MM.1S (cell line): ENCODE measurements around the gene P2RX2.
"Not testable (repeated sequence)": the region's sequence is repeated elsewhere in the genome, so short reads cannot be mapped to it uniquely, and the experiment has no call there.

ENCODE experiments used
- EZH2 ChIP-seq: fragments of 300-600 bp; sonication (generic); optimal IDR thresholded peaks from 2 replicates; pipeline ENCODE3; 2017; ENCODE audit warnings: low read depth, mild to moderate bottlenecking, antibody characterized with exemption, low read length, mixed read lengths
- EZH2phosphoT487 ChIP-seq: fragments of 300-600 bp; sonication (generic); IDR thresholded peaks from 2 replicates; pipeline ENCODE4 v1.6.1; 2018; ENCODE audit warnings: antibody characterized with exemption, low read length
- TF ChIP-seq, protein P1 (sequence below): fragments of 300-600 bp; sonication (generic); IDR thresholded peaks from 2 replicates; pipeline ENCODE4 v1.5.1; 2016; ENCODE audit warnings: antibody characterized with exemption, low read length, mixed read lengths

- TF ChIP-seq, protein P1, sequence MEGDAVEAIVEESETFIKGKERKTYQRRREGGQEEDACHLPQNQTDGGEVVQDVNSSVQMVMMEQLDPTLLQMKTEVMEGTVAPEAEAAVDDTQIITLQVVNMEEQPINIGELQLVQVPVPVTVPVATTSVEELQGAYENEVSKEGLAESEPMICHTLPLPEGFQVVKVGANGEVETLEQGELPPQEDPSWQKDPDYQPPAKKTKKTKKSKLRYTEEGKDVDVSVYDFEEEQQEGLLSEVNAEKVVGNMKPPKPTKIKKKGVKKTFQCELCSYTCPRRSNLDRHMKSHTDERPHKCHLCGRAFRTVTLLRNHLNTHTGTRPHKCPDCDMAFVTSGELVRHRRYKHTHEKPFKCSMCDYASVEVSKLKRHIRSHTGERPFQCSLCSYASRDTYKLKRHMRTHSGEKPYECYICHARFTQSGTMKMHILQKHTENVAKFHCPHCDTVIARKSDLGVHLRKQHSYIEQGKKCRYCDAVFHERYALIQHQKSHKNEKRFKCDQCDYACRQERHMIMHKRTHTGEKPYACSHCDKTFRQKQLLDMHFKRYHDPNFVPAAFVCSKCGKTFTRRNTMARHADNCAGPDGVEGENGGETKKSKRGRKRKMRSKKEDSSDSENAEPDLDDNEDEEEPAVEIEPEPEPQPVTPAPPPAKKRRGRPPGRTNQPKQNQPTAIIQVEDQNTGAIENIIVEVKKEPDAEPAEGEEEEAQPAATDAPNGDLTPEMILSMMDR: not testable (repeated sequence)
- TF ChIP-seq EZH2phosphoT487, EZH2: not testable (repeated sequence)
Observed at GRCh38 chr12:132599502-132599901, 19.1 kb upstream of the P2RX2 start.
